HG02588 (cell line): ENCODE data around the gene MSI2.

Experiments used
- ATAC-seq: cut with Tn5 transposase; IDR thresholded peaks from one replicate; pipeline ENCODE4 v1.9.1; 2021; ENCODE audit warnings: mild to moderate bottlenecking, moderate library complexity; ENCODE audit not compliant: unreplicated experiment

Gene MSI2

DNA sequence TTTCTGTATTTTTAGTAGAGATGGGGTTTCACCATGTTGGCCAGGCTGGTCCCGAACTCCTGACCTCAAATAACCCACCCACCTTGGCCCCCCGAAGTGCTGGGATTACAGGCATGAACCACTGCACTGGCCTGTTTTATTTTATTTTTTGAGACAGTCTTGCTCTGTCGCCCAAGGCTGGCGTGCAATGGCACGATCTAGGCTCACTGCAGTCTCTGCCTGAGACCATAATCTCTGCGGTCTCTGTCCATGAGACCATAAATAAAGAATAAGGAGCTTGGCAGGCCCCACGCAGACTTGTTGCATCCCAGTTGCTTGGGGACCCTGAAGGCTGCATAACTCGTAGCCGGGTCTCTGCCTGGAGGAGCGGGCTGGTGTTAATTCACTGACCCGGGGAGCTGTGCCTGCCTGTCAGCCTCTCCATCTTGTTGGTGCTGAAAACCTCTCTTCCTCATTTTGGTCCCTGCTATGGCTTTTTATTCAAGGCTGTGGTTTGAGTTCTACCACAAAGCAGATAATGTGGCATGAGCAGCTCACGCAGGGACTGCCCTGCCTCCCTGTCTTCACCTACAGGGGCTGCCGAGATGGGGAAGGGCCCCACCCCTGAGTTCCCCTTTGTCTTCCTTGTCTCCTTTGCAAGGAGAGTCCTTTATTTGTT is 82.1 kb downstream of the MSI2 start:
- peak; percentile 70 for ATAC-seq

DNA sequence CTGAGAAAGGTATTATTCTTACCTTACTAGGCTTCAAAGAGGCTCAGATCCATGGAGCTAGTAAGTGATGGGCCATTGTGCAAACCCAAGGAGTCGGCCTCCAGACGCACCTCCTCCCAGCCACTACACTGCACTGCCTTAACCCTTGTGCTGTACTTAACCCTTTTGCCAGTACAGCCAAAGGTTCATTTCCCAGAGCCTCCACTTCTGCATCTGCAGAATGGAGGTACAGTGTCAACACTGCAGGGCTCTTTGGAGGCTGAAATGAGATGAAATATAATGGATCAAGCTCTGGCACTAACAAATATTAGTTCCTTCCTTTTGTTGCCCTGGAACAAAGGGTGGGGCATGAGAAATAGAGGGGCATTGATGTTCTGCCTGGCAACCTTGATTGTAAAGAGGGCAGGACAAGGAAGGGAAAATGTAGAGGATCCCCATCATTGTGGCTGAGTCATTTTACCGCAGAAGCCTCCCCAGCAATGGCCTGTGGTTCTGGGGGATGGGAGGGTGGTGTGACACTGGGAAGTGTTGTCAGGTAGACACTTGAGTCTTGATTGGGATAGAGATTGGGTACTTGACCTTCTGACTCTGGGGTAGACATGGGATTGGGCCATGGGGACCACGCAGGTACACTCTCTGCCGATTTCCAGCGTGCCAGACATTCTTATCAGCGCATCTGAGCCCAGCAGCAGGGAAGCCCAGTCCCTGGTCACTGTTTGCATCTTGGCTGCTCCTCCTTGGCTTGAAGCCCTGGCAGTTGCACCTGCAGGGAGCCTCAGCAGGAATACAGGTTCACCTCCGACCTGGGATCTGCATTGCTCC is 84.0 kb downstream of the MSI2 start:
- ATAC-seq = no peak

DNA sequence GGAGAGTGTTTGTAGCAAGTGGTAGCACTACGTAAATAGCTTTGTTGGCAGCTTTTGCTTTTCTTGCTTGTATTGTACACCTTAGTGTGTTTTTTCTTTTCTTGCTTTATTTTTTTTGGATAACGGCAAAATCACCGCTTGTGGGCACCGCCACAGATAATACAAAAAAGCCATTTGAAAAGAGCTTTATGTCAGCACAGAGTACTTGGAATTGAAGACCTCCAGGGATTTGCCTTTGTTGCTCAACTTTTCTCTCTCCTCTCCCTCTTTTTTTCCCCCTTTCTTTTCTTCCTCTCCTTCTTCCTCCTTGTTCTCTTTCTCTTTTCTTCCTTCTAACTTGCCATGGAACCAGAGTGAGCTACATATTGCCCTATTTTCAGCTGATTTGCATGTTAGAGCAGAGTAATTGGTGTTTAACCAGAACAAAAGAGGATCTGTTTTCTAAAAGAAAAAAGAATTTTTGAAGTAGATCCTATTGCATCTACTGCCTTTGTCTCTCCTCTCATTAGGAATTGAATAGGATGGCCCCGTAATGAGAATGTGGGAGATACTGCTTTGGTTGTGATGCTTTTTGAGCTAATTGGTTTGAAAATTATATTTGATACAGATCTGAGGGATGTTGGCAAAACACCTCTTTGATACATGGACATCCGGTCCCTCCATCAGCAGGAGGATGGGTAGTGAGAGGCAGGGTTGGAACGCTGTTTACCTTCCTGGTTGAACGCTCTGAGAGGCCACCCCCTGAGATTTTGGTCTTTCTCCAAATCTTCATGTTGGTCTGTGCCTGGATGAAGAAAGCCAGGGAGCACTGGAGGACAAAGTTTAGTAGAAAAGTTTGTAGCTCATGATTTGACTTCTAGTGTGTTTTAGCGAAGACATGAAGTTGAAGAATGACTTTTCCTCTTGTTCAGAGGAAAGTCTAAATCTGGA is 85.6 kb downstream of the MSI2 start:
- no peak for ATAC-seq

DNA sequence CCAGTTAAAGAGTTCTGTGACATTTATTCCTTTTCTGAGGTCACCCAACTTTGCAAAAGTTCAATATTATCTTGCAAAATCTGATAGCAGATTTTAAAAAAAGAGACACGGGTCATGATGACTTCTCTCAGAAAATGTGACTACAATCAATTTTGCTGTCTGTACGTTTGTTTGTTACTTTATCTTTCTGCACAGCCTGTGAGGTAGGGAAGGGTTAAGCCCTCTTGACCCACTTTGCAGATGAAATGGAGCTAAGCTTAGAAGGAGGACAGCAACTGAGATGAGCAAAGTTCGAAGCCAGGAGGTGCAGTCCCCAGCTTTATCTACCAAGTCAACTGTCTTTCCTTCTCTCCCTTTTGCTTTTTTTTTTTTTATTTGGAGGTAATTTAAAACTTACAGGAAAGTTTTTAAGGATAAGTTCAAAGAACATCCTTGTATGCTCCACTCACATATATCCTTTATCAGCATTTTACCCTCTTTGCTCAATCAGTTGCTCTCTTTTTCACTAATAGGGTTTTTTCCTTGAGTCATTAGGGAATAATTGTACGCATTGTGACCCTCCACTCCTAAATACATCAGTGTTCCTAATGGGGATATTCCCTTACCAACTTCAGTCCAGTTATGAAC is 86.8 kb downstream of the MSI2 start:
- ATAC-seq = no peak

DNA sequence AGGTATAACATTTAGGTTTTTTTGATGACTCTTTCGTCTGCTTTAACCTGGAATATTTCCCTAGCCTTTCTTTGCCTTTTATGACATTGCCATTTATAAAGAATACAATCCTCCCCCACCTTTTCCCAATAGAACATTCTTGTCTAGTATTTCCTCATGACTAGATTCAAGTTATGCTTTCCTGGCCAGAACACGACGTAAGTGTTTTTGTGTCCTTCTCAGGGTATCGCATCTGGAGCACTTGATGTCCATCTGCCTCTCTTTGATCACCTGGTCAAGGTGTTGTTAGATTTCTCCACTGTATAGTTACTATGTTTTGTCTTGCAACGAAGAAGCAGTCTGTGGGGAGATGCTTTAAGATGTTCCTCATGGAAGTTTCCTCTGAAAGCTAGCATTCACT is 87.4 kb downstream of the MSI2 start:
- no peak for ATAC-seq

DNA sequence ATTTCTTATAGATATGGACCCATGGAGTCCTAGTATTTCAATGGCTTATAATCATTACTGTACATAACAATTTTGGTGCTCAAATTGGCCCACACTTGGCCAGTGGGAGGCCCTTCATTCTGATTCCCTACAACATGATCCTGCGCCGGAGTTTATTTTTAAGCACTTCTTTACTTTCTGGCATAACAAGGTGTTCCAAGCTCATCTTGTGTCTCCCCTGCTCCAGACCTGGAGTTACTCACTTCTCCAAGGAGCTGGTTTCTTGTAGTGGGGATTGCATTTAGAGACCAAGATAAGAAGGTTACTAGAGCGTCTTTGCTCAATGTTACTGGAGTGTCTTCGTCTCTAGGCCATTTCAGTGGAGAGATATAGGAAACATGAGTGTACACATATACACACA is 87.9 kb downstream of the MSI2 start:
- no peak for ATAC-seq

DNA sequence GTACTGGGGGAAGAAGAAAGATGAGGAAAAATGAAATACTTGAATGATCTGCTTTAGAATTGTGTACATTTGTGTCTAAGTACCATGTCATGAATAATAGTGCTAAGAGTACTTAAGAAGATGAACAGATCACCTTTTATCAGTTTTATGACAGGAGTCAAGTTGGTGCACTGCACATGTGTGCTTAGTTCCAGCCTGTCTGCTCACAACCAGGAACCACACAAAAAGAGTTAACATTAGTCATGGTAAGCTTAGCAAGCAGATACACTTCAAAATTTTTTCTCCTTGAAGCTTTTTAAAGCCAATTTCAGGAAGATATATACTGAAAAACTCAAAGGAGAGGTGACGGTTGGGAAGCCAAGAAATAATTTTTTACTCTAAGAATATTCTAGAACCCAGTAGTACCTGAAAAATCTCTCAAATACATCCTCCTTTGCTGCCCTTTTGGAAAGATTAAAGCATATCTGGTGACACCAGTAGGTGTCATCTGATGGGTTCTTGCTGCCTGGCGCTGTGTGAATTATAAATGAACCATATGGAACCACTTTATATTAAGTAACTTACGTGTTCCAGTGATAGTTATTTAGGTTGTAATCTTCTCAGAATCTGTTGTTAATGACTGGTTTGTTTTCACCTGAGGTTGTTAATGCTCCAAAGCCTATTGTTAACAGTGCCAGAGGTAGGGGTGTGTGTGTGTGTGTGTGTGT is 93.4 kb downstream of the MSI2 start:
- ATAC-seq = no peak

DNA sequence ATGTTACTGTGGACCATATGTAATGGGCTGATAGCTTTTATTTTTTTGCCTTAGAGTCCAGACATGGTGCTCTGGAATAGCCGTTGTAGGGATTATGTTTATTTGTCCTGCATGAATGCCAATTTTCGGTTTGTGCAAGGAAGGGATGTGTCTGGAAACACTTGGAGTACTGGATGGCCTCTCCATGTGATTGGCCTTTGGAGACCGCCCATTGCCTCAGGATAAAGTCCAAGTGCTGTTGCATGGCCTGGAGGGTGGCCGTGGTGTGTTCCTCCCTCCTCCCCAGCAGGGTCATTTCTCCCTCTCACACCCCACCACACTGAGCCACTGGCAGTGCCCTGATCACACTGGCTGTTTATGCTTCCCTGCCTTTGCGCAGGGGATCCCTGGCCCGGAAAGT is 93.9 kb downstream of the MSI2 start:
- ATAC-seq = no peak

DNA sequence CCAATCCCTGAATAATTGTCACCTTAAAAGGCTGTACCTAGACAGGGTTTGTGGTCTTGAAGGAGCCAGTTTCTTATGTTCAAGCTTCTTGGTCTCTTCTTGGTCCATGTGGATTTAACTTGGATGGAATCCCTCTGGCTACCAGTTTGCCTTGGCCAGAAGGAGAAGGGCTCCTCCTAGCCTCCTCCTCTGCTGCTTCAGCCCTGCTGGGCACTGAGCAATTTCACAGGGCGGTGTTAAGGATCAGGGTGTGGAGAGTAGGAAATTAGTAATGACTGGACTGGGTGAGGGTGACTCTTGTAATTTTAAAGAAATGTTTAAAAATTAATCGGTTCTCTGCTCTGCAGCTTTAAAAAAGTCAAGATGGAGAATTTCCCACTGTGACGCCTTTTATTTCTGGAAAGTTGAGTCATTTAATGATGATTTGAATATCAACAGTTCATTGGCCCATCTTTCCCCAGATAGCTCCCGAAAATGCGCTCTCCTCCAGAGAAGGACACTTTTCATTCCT is 96.4 kb downstream of the MSI2 start:
- no peak for ATAC-seq

DNA sequence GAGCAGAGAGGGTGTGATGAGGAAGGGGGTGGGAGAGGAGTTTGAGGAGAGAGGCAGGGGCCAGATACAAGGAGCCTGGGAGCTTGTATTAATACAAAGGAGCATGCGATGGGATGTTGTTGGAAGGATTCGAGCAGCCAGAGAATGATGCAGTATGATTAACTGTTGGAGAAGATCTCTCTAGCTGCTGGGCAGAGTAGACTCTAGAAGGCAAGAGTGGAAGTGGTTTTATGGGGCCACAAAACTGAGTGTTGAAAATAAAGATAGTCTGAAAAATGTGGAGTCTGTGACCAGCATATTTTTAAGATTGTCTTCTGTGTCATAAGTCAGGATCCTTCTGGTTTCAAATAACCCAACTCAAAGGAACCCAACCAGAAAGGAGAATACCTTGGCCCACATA is 98.3 kb downstream of the MSI2 start:
- ATAC-seq = no peak

DNA sequence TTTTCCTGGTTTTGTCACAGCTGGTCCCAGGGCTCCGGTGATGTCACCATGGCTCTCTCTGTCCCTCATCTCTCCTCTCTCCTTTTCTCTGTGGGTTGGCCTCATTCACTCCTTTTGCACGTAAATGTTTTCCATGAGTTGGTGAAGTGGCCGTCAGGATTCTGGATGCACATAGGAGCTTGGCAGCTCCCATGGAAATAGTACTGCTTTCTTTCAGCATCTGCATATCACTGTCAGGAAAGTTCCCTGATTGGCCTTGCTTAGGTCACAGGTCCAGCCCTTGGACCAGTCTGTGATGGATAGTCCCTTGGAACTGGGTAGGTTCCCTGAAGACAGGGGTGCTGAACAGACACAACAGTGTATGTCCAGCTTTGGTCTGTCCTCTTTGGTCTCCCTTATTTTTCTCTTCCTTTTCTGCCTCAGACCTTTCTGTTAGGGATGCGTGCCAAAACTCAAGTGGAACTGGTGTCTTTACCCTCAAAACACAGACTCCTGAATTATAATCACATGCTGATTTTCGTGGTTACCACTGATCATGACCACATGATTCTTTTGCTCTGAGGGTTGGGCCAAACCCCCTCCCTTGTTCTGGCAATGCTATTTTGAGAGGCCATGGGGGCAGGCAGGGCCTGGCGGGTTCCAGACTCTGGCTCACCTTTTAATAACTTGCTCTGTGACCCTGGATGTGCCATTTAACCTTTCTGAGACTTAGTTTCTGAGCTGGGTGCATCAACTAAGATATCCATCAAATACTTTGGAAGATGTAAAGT is 99.0 kb downstream of the MSI2 start:
- no peak for ATAC-seq

DNA sequence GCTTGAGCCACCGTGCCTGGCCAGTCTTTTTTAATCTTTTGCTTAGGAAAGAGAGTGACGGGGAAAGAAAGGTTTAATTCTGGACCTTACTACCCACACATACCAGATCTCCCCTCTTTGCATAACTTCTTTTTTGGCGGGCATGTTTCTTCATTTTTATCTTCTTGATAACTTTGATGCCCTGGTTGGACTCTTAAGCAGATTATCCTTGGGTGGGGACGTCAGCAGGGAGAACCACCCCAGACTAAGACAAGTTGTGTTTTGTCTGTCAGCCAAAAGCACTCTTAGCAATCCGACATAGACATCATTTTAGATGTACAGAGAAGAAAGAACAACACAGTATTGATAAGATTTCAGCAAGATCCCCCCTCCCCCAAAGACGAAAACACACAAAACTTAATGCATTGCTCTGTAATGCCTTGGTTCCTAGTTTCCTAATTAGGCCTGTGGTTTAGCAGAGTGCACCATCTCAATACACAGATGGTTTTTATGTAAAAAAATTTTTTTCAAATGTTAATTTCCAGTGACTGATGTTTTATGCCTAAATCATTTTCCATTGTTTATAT is 99.9 kb downstream of the MSI2 start:
- ATAC-seq = no peak

DNA sequence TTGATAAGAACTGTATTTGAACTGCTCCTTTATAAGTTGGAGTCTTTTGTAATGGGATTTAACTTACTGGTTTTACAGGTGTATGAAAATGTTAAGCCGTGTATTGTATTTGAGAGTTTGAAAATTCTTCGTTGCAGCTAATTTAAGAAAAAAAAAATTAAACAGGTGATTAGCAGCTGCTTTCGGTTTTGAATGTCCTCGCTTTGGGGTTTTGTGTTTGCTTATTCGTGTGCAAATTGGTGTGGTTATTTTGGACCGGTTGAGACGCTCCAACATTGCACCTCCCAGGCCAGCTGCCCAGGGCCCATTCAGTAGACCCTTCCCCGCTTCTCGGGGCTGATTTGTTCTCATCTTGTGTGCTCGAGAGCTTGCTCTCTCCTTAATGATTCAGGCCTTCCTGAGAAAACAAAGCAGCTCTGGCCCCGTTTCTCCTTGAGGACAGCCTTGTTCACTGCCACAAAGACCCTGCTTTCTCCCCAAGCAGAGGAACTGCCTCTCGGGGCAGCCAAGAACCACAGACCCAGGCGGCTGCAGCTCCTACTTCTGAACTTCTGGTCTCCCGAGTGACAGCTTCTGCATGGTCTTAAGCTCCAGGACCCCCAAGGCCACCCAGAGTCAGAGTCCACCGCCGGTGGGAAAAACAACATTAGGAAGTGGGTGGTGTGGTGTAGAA is 100.5 kb downstream of the MSI2 start:
- ATAC-seq = peak; percentile 43

DNA sequence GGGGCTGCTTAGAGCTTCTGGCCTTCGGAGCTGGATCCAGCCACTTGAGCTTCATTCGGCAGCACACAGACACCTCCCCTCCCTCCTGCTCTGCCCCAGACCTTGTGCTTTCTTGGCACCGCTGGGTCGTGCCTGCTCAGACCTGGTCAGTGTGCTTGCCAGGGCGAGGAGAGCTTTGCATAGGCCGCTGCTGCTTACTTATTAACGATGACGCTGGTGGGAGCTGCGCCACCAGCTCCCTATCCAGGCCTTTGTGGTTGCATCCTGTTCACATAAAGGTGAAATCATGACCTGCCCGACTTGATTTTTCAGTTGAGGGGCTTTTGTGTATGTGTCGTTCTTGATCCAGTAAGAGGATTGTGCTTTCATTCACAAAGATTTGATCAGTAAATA is 101.1 kb downstream of the MSI2 start:
- ATAC-seq = peak; percentile 53

DNA sequence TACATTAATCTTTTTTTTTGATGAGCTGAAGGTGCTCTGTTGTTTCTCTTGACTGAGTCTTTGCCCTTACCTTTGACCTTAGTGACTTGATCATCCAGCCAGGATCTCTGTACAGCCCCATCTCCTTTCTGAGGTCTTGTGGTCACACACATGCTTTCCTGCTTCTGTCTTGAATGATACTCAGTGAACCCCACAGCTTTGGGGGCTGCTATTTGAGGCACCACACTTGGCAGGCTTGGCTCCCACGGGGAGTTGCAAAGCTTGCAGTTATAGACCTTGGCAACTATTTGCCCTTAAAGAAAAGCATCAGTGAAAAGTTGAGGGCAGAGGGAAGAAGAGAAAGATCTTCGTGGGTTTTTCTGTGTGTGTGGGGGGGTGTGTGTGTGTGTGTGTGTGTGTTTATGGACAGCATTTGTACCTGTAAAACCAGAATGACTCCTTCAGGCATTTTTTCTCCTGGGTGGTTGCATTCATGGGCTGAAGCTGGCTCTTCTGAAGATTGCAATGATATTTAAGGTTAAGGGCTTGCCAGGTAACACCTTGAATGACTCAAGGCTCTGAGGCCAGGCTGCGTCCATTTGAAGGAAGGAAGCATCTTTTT is 101.6 kb downstream of the MSI2 start:
- ATAC-seq = peak; percentile 61

DNA sequence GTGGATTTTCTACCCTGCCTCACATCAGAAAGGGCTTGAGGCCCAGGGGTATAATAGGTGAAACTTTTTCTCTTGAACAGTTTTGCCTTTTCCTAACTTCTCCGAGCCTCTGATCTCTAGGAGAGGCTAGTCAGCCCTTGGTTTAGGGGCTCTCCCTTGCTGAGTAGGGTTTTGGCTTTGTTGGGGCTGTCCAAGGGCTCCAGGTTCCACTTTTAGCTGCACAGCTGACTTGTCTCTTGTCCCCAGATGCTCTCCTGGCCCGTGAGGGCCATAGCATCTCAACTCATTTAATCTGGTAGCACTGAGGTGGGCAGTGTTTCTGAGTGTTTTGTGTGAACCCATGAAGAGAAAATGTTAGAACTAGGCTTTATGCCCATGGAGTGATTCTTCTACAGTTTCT is 103.9 kb downstream of the MSI2 start:
- no peak for ATAC-seq

DNA sequence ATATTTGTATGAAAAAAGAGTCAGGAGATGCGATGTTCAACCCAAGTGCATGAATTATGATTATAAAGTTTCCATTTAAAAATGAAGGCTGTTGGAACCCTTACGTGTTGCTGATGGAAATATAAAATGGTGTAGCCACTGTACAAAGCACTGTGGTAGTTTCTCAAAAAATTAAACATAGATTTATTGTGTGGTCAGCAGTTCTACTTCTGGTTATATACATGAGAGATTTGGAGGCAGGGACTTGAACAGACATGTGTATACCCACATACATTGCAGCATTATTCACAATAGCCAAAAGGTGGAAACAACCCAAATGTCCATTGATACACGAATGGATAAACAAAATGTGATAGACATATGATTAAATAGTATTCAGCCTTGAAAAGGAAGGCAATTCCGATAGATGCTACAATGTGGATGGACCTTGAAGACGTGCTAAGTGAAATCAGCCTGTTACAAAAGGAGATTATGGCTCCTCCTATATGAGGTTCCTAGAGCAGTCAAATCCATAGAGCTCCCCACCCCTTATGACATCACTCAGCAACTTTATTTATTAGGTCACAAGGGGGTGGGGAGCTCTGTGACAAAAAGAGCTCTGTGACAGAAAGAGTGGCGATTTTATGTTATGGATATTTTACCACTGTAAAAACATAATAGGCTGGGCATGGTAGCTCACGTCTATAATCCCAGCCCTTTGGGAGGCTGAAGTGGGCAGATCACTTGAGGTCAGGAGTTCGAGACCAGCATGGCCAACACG is 106.7 kb downstream of the MSI2 start:
- no peak for ATAC-seq
